HG02943 (cell line): ENCODE measurements around the gene JKAMP.
A peak's percentile ranks its signal among the peaks of the same experiment; 100 is the strongest.
"Not testable (repeated sequence)": the region's sequence is repeated elsewhere in the genome, so short reads cannot be mapped to it uniquely, and the experiment has no call there.

Experiments used
- ATAC-seq: cut with Tn5 transposase; IDR thresholded peaks from one replicate; pipeline ENCODE4 v1.9.1; 2021; ENCODE audit warnings: mild to moderate bottlenecking, low read depth, moderate library complexity; ENCODE audit not compliant: unreplicated experiment

Gene JKAMP, protein sequence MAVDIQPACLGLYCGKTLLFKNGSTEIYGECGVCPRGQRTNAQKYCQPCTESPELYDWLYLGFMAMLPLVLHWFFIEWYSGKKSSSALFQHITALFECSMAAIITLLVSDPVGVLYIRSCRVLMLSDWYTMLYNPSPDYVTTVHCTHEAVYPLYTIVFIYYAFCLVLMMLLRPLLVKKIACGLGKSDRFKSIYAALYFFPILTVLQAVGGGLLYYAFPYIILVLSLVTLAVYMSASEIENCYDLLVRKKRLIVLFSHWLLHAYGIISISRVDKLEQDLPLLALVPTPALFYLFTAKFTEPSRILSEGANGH

DNA sequence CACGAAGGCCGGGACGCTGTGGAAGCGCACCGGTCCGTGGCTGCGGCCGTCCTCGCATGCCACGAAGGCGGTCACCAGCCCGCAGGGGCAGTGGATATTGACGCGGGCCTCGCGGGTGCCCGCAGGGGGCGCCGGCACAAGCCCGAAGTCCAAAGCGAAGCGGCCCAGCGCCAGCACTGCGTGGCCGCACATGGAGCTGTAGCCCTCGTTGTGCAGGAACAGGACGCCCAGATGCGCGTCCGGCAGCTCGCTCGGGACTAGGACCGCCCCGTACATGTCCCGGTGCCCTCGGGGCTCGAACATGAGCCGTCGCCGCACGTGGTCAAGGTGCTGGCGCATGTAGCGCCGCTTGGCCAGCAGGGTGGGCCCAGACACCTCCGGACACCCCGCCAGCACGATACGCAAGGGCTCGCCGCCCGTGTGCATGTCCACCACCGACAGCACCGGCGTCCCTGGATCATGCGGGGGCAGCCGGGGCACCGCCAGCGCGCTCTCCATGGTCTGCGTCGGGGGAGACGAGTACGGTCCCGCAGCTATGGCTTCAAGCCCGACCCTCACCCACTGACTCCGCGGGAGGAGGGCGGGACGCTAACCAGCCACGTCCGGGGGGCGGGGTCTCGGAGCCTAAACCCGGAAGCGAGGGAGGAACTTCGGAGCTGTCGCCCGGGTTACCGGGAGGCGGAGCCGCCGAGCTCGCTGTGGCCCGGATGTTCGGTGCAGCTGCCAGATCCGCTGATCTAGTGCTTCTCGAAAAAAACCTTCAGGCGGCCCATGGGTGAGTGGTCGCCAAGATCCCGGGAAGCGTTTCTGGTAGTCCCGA lies at the start of gene JKAMP, which contains the start of gene L3HYPDH:
JKAMP (plus strand) TSS at position 699 of the 820 bp plus-strand sequence; CDS start at position 772, 73 bp downstream.
L3HYPDH (minus strand) TSS at position 590 of the 820 bp plus-strand sequence; CDS start at position 498, 92 bp downstream.
- peak; percentile 87 for ATAC-seq

DNA sequence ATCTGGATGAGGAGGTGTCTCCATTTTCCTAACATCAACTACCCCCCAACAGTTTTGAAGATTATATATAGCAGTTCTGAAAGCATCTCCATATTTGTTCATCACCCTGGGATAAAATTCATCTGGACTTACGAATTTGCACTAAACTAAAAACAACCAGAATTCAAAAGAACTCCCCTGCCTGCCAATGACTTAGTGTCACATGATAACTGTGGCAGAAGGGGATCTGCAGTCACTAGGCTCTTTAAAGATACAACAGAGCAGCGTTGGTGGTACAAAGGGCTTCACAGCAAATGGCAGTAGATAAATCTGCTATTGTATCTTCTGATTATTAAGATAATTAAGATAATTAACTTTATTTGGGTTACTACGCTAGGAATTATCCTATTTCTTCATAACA lies 49.2 kb upstream of the JKAMP start:
- ATAC-seq: no peak

DNA sequence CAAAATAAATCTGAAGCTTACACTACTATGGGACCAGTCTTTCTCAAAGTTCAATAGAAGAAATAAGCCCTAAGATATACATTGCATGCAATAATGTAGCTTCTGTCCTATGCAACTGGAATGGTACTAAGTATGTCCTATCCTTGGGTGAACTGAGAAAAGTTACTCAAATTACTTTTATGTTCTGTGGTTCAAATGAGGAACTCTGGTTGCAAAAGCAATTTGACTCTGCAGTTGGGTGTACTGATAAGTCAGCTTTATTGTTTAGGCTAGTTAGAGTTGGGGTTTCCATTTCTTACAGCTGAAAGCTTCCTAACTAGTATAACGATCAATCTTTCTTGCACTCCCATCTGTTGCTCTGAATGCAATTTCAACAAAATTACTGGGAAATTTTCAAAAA lies 48.3 kb upstream of the JKAMP start:
- ATAC-seq: no peak

DNA sequence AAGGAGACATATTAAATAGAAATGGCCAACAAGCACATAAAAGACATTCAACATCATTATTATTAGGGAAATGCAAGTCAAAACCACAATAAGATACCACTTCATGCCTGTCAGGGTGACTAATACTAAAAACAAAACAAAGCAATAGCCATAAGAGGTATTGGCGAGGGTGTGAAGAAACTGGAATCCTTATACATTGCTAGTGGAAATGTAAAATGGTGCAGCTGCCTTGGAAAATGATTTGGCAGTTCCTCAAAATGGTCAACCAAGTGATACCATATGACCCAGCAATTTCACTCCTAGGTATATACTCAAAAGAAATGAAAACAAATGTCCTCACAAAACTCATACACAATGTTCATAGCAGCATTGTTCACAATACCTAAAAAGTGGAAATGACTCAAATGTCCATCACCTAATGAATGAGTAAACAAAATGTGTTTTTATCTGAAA lies 46.1 kb upstream of the JKAMP start:
- ATAC-seq: no peak

DNA sequence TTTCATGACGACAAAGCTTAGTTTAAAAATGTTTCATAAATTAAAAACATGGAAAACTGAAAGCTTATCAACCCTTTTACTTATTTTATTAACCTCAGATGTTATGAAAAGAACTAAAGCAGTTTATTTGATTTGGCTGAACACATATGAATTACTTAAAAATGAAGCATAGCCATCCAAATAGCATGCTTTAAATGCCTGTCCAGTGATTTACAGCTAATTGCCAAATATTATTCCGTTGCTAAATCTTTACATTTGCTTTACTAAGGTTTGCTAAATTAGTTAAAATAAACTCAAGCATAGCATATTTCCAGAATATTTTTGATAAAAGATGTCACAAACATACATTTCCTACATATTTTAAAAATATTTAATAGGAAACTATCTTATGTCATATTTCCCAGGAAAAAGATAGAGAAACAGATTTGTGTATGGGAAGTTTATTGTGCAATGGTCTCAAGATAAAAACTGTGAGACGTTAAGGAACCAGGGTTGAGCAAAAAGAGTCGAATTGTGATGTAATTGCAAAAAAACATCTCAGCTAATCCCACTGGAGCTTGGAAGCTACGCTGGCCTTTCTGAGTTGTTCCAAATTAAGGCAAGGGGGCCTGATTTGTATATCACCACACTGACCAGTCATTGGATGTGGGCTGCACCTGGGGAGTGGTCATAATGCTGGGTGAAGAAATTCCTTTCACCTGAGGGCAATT lies 44.9 kb upstream of the JKAMP start:
- ATAC-seq: no peak

DNA sequence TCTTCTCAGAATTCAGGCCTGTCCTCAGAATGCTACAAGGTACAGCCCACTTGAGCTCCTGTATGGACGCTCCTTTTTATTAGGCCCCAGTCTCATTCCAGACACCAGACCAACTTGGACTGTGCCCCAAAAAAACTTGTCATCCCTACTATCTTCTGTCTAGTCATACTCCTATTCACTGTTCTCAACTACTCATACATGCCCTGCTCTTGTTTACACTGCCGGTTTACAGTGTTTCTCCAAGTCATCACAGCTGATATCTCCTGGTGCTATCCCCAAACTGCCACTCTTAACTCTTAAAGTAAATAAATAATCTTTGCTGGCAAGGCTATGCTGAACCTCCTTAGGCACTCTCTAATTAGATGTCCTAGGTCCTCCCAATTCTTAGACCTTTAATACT lies 35.6 kb upstream of the JKAMP start:
- ATAC-seq: not testable (repeated sequence)

DNA sequence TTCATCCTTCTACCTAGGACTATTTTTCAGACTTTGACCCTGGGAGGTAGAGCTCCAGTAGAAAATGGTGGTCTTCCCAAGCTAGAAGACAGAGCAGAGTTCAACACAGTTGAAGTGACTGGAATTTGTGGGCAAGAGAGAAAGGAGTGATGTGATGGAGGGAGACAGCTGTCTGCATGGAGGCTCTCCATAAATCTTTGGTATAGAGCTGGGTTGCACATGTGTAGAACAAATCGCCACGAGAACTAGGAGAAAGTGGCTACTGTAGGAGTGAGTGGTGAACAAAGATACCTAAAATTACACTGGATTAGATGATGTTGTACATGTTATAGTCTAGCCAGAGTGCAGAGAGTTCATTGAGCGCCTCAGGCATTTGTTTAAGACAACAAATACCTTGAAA lies 33.6 kb upstream of the JKAMP start:
- ATAC-seq: no peak

DNA sequence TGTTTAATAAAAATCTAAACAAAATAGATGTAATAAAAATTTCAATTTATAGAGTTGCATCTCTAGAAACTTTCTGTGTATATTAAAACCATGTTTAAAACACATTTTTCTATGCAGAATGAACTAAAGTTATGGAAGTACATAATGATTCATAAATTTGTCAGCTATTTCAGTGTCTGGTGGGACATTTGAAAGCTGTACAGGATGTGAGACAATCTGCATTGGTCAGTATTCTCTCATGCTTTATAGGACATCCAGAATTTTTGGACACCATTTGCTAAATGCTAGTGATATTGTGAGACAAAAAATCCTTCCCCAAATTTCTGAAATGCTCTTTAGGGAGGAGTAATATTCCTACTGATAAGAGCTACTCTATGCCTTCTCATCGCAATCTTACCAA lies 32.5 kb upstream of the JKAMP start:
- no peak for ATAC-seq

DNA sequence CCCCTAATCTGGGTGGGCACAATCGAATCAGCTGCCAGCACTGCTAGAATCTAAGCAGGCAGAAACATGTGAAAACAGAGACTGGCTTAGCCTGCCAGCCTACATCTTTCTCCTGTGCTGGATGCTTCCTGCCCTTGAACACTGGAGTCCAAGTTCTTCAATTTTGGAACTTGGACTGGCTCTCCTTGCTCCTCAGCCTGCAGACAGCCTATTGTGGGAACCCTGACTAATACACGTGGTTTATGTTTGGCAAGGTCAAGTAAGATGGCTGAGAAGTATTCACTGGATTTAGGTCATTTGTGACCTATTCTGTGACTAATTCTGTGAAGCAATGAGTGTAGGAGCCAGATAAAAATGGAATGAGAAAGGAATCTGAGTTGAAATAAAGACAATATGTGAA lies 30.2 kb upstream of the JKAMP start:
- ATAC-seq: no peak

DNA sequence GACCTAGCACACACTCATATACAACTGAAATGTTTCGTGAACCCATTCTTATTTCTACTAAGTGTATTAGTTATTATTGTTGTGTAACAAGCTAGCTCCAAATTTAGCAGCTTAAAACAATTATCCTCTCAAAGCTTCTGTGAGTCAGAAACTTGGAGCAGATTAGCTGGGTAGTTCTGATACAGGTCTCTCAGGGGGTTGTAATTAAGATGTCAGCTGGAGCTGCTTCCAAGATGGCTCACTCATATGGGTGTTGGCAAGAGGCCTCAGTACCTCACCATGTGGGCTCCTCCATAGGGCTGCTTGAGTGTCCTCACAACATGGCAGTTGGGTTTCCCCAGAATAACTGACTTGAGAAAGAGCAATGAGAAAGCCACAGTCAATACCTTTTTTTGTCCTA lies 28.9 kb upstream of the JKAMP start:
- ATAC-seq: no peak

DNA sequence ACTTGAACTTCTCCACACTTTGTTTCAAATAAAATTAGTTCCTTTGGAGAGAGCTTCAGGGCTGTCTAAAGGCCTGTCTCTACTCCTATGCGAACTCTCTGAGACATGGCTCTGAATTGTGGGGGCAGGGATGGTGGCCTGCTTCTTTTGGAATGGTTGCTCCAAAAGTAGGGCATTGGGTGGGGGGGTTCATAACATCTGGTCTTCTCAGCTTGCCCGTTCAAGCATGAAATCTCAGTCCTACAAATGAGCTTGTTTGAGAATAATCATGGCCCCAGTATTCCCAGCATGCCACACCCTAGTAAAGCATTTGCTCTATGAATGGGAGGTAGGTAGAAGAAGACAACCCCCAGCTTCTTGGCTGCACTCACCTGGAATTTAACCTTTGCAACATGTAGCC lies 25.8 kb upstream of the JKAMP start:
- no peak for ATAC-seq

DNA sequence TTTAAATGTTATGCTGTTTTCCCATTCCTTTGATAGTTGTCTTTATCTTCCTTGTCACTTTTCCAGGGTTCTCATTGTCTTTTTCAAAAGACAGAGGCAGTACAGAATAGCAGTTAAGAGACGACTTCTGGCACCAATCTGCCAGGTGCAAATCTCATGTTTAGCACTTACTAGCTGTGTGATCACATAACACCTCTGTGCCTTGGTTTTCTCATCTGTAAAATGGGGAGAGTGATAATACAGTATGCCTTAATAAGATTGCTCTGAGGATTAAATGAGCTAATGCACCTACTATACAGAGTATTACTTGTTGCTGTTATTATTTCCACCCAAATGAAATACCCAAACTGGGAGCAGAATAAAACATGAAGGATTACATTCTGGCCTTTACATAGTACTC lies 23.9 kb upstream of the JKAMP start:
- ATAC-seq: no peak

DNA sequence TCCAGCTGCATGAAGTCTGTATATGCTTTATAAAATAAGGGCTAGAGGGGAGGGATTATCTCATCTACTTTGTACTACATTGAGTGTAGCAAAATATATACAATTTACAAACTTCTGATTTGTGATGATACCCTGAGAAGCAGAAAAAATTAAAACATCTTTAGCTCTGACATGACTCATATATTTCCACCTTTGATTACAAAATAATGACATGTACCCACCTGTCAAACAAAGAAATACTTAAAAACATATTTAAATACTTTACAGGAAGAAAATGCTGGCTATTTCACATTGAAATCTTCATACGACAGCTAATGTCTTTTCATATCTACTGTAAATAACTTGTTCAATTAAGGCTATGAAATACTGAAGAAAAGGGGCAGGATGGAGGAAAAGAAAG lies 22.4 kb upstream of the JKAMP start:
- ATAC-seq: no peak

DNA sequence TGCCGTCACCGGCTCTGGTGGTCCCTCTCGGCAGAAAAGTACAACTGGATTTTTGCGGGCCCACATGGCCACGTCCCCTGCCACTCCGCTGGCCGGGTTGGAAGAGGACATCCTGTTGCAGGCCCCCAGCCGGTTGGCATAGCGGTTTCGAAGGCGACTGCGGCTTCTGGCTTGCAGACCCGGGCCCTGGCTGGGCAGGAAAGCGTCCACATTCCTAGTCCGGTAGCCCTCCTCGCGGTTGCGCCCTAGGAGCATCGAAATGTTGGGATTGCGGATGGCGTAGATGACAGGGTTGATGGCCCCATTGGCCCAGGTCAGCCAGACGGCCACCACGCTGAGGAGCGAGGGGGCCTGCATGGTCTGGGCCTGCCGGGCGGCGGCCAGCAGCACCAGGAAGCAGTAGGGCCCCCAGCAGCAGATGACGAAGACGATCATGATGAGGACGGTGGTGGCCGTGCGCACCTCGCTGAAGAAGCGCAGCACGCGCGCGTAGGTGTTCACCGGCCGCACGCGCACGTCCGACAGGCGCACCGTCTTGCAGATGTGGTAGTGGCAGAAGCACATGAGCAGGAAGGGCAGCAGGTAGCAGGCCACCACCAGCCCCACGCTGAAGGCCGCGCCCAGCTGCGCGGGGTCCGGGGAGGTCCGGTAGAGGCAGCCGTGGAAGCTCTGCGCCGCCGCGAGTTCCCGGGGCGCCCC lies 20.4 kb upstream of the JKAMP start:
- peak; percentile 48 for ATAC-seq

DNA sequence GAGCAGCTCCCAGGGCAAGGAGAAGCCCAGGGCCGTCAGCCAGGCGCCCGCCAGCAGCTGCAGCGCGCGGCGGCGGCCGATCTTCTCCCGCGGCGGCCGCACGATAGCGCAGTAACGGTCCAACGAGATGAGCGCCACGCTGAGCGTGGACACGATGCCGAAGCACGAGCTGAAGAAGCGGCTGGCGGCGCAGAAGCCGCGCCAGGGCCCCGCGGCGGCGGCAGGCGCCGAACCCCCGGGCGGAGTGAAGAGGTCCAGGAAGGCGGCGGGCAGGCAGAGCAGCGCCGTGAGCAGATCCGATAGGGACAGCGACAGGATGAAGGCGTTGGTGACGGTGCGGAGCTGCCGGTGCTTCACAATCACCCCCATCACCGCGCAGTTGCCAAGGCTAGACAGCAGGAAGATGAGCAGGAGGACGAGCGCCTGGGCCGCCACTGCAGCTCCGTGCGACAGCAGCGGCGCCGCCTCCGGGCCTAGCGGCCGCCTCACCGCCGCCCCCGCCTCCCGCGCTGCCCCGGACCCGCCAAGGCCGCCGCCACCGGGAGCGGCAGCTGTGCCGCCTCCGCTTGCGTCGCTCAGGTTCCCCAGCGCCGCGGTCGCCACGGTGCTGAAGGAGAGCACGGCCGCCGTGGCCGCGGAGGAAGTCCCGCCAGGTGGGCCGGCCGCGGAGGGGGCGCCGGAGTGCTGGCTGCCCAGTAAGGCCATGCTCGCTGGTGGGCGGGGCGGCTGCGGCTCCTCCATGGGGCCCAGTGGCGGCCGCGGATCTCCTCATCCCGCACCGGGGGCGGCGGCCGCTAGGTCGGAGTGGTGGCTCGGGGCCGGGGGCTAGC lies 19.6 kb upstream of the JKAMP start:
- peak; percentile 50 for ATAC-seq

DNA sequence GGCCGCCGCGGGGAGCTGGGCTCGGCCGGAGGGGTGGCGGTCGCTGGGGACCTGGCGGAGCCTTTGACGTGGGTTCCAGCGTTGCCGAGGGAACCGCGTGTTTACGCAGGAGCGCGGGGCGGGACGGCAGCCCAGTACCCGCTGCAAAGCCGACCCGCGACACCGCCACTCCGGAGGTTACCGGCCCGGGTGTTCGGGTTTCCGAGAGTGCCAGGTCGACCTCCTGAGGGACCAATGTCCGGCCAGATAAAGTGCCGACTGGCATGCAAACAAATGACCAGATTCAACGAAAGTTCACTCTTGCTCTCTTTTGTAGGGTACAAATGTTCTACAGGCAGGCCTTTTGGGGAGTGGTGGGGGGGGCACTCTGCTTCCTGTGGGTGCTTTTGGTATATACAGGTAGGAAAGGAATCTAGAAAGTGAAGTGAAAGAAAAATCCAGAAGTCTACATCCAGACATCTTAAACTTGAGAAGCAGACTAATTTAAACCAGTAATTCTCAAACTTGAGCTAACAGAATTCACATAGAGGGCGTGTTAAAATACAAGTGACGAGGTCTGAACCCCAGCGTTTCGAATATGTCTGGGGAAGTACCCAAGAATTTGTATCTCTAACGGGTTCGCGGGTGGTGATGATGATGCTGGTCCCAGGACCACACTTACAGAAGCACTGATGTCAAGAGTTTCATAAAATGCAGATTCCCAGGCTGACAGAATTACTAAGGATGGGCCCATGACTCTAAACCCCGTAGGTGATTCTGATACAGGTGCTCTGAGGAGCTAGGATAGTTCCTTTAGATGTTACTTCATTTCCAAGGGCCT lies 18.8 kb upstream of the JKAMP start, which contains the start of gene GPR135:
GPR135 (minus strand) TSS at position 65 of the 820 bp plus-strand sequence. CDS start 154 bp downstream, outside the sequence.
- peak; percentile 29 for ATAC-seq

DNA sequence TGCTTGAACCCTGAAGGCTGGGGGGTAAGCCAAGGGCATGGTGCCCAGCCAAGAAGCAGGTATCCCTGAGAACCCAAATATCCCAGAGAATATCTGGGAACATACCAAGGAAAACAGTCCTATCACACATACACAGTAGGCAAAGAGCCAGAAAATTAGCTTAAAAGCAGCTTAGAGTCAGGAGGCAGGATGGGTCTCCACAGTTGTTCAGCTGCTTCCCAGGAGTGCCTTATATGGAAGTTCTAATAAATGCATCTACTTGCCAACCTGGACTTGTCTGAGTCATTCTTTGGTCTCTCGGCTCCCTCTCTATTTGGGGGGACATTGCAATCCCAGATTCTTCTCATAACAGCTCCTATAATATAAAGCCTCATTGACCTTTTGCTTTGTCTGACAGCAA lies 10.1 kb upstream of the JKAMP start:
- ATAC-seq: no peak

DNA sequence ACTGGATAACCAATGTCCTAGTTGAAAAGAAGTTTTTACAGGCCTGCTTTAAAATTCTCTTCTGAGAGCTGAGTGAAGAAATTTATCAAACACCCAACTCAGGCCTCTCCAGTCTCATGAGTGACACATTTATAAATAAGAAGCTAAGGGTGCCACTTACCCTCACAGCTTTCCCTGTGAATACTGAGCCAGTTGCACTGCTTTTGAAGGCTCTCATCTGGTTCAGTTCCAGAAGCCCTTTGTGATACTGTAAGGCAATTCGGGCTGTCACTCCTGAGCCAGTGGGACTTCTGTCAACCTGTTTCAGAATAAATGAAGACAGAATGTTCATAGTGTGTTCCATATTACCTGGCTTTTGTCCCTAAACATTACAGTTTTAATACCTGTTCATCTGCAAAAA lies 8.6 kb upstream of the JKAMP start:
- ATAC-seq: no peak

DNA sequence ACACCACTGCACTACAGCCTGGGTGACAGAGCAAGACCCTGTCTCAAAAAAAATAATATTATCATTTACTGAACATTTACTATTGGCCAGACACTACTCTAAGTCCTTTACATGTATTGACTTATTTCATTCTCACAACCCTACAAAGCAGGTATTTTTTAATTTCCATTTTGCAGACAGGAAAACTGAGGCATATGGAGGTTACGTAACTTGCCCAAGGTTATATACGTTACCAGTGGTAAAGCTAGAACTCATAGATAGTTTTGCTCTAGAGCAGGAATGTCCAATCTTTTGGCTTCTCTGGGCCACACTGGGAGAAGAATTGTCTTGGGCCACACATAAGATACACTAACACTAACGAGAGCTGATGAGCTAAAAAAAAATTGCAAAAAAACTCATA lies 5.8 kb upstream of the JKAMP start:
- no peak for ATAC-seq
